Measurements from ENCODE around the gene CEACAM21.

CEACAM21 gene

DNA sequence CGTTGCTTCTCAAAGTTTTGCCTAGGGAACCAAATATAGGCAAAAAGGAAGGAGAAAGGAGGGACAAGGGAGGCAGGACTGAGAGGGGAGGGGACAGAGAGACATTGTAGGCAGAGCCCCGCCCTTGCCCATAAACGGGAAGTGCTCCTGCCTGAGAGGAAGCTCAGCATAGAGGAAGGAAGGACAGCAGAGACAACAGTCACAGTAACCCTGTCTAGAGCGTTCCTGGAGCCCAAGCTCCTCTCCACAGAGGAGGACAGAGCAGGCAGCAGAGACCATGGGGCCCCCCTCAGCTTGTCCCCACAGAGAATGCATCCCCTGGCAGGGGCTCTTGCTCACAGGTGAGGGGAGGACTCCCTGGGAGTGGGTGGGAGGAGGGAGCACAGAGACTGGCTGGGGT lies at the start of gene CEACAM21:
TSS of gene CEACAM21 (plus strand) at position 169 of the 400 bp plus-strand sequence. CDS start at position 278, 109 bp downstream.
- DNase-seq, result peak; percentile 70

DNA sequence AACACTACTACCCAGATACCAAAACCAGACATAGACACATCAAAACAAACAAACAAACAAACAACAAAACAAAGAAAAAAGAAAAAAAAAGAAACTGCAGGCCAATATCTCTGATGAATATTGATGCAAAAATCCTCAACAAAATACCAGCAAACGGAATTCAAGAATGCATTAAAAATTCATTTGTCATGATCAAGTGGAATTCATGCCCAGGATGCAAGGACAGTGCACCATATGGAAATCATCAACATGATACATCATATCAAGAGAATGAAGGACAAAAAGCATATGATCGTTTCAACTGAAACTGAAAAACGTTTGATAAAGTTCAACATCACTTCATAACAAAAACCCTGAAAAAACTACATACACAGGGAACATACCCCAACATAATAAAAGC lies 48.9 kb upstream of the CEACAM21 start:
- no peak for DNase-seq

DNA sequence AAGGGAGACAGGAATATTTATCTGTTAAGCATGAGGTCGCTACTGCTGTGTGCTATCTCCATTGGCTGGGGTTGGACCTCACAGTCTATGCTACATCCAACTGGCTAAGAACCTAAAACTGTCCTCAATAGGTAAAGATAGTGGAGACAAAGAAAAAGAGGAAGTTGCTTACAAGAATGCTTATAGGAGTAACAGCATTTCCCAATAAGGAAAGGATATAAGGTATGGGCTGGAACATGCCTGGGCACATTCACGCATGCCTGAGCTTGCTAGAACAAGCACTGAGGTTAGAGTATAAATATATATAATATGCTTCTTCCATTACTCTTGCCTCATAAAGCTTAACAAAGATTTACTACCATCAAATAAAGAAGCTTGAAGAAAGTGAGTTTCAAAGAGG lies 47.9 kb upstream of the CEACAM21 start:
- no peak for DNase-seq

DNA sequence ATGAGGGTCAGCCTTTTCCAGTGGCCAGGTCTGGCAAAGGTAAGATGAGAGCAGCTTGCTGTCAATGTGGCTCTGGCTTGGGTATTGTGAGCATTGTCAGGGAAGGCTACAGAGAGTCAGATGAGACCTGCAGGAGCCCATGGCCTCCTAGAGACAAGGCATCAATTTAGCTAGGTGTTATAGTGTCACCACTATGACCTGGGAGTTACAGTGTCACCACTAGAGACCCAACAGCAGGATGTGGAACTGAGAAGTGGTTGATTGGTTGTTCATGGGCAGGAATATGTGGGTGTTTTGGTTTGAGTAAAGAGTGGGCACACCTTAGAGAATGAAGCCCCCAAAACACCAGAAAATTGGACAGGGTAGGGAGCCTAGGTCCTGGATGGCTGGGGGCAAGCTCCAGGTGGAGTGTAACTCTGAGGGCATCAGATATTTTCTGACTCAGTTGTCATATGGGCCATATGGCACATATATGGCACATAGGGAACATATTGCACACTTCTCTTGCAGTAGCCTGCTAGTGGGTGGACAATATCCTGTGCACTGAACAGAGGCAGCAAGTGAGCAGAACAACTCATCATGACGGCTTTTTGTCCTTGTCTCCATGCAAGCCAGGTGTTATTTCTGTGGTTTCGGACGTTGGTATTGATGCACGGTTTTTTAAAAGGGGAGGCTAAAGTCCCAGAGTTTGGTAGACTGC lies 46.3 kb upstream of the CEACAM21 start:
- DNase-seq, result no peak

DNA sequence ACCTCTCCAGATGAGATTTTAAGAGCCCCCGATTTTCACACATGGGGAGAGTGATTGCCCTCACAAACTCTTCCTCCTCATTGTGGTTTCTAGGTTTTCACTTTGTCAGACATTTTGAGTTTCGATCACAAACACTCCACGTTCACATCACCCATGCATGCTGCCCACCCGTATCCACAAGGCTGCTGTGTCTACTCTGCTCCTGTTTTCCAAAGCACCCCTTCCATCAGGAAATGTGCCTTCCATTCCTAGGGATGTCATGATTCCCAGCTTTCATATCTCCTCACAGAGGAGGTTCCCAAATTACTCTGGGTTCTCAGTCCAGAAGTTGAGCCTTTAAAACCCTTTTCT lies 45.8 kb upstream of the CEACAM21 start:
- no peak for DNase-seq

DNA sequence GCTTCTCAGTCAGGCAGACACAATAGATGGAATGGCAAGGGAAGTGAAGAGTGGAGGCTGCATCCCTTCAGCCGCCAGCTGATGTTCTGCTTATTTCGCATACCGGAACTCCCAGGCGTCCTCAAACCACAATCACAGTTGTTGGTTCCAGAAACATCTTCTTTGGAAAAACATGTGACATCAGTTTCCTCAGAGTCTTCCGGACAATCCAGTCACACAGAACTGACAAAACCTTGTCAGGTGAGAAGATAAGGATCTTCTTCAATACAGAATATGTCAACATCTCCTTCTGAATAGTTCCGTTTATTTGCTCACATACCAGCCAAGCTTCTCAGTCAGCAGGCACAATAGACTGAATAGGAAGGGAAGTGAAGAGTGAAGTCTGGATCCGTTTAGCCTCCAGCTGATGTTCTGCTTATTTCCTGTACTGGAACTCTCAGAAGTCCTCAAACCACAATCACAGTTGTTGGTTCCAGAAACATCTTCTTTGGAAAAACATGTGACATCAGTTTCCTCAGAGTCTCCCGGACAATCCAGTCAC lies 45.1 kb upstream of the CEACAM21 start:
- no peak for DNase-seq

DNA sequence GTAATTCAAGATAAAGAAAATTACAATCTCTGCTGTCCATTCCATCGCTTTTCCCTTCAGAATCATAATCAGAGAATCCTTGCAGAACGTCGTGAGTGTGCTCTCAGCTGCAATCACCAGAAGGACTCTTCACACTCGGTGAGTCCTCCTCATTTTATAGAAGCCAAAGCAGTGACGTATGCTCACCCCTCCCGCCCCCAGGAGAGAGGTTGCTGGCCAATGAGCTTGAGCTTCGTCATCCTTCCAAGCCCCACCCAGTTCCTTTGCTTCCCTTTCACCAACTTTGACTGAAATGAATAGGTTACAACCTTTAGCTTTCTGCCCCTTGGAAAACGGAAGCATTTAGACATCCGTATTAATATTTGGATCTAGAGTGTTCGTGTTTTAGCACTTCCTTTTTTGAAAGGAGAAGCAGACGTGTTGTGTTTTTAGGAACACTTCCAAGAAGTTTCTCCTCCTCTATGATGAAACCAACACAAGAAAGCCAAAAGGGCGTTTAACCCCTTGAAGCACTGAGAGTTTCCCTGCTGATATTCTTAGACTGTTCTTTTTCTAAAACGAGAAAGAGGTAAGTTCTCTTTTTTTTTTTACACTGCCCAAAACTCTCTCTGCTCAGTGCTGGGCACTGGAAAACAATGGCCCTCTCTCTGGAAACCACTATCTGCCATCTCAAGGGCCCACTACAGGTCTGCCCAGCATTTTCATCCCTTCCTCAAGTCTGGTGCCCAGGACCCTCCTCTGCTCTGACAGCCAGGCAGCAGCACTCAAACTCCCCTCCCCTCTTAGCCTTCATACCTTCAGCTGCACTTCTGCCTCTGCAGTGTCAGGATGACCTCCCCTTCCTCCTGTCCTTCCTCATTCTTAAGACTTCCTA lies 44.3 kb upstream of the CEACAM21 start:
- peak; percentile 92 for DNase-seq

DNA sequence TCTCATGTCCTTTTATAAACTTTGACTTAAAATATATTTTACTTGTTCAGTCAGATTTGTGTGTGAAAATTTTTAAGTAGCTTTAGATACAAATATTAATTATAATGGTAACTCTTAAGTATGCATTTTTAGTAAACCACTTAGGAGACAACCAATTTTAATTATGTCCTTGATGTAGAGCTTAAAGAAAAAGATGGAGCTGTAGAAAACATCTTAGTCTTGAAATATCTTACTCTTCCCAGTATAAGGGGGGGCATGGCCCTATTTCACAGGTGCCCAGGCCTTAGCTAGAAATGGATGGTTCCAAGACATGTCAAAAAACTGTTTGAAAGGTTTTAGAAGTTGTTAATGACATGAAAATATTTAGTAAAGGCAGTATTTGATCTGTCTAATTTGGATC lies 43.4 kb upstream of the CEACAM21 start:
- no peak for DNase-seq

DNA sequence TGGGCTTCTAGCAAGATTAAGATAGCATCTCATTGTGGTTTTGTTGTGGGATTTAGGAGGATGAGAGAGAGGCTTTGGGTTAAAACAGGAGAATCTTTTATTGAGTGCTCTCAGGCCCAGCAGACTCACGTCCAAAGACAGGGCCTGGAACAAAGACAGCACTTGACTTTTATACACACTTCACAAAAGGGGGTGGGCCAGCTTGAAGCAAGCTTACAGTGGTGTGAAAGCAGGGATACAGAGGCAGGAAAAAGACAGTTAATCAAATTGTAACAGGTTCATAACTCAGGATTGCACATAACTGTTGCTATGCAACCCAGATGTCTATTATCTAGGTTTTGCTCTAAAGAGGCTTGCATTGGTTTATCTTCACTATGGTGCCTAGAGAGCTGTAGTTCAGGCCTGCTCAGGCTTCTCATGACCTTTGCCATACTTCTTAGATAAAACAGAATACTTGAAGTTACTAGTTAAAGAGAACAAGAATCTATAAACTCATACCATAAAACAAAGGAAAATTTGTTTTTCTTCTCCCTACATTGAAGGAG lies 42.2 kb upstream of the CEACAM21 start:
- no peak for DNase-seq

DNA sequence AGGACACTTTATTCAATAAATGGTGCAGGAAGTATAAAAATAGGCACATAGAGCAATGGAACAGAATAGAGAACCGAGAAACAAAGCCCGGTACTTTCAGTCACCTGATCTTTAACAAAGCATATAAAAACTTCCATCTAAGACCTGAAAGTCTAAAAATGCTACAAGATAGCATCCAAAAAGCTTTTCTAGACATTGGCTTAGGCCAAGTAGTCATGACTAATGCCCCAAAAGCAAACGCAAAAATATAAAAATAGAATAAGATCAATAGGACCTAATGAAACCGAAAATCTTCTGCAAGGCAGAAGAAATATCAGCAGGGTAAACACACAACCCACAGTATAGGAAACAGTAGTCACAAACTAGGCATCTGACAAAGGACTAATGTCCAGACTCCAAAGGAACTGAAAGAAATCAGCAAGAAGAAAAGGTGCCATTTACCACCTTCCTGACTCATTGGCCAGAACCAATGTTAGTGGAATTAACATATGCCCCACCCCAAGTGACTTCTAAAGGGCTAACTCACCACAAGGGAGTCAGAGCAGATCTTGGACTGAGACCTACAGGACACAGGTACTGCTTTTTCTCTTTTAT lies 40.8 kb upstream of the CEACAM21 start:
- DNase-seq, result peak; percentile 61

DNA sequence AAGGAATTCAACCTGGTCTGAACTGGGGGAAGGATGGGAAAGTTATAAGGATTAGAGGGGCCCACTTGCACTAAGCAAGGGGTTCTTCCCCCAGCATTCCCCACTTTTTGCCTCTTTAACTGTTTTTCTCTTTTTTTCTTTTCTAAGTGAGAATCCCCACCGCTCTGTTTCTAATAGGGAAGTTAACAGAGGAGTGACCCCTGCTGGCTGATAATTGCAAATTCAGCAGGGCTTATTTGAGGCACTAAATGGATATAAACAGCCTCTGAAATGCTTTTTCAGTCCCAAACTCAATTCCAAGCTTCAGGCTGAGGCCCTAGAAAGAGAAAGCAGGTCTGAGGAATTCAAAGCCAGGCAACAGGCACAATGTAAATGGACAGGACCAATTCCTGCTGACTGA lies 38.2 kb upstream of the CEACAM21 start:
- no peak for DNase-seq

DNA sequence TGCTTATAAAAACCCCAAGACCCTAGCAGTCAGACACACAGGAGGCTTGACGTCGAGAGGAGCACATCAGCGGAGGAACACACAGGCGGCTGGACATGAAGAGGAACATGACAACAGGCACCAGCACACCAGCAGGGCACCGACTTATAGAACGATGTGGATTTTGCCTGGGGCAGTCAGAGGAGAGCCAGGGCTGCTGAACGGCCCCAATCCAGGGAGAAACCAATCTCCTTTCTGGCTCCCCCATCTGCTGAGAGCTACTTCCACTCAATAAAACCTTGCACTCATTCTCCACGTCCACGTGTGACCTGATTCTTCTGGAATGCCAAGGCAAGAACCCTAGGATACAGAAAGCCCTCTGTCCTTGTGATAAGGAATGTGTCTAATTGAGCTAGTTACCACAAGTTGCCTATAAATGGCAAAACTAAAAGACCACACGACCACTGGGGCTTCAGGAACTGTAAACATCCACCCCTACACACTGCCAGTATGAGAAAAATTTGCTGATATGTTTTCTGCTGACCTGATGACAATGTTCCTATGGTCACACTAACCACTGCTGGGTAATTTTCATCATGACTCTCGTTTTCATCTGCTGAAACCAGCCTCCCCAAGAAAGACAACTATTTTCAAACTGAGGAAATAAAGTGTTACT lies 35.8 kb upstream of the CEACAM21 start:
- no peak for DNase-seq

DNA sequence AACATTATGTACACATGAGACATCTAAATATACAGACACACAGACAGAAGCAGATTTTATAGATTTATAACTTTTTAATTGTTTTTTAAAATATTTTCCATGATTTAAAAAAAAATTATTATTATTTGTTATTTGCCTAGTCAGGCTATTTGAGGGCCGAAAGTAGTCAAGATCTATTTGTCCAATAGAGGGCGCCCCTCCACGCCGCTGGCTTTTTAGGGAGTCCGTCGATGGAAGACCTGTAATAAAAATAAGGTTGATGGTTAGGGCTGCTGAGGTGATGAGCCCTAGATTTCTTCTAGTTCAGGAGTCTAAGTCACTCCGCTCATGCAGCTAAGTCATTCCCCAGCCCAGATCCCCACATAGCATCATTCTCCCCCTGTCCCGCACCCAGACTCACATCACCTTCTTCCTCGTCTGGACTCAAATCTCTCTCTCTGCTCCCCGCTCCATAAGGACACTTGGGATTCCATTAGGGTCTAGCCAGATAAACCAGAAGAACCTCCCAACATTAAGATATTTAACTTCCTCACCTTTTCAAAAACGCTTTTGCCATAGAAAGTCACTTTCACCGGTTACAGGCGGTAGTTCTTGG lies 33.9 kb upstream of the CEACAM21 start:
- DNase-seq, result peak; percentile 84

DNA sequence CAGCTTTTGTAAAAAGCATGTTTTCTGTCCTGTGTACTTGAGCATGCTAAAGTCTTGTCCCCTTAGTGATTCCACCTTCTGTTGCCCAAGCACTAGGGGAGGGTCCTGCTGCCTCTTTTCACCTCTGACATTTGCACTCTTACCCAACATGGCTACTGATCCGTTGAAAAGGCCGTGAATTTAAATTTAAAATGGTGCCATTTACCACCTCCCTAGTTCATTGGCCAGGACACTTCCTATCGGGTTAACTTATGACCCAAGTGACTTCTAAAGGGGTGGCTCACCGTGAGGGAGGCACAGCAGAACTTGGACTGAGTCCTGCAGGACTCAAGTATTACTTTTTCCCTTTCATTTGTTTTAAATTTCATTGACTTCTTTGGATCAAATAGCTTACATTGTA lies 33.3 kb upstream of the CEACAM21 start:
- DNase-seq, result no peak

DNA sequence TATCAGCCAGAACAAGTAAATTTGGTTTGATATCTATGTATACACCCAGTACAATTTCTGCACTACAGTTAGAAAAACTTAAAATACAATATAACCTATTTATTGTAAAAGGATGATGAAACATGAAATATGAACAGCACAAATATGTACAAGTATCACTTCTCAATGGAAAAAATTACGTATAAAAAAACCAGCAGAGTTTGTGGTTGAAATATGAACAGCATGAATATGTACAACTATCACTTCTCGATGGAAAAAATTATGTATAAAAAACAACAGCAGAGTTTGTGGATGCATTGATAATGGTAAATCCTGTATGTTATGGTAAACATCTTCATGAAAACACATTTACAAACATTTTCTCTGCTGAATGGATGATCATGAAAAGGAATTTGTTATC lies 32.4 kb upstream of the CEACAM21 start:
- no peak for DNase-seq

DNA sequence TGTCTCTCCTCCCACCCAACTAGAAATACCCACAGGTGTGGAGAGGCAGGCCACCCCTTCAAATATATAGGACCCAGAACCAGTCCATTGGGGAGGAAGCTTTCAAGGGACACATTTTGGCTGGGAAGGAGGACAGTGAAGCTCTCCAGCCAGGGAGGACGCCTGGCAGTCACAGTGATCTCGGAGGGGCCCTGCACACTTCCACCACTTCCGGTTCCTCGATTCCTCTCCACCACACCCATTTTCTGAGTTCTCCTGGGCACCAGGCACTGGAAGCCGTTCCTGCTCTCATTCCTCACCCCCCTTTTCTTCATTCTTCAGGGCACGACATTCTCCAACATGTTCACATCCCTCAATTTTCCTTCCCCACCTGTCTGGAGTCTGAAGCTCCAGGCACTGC lies 30.4 kb upstream of the CEACAM21 start:
- no peak for DNase-seq

DNA sequence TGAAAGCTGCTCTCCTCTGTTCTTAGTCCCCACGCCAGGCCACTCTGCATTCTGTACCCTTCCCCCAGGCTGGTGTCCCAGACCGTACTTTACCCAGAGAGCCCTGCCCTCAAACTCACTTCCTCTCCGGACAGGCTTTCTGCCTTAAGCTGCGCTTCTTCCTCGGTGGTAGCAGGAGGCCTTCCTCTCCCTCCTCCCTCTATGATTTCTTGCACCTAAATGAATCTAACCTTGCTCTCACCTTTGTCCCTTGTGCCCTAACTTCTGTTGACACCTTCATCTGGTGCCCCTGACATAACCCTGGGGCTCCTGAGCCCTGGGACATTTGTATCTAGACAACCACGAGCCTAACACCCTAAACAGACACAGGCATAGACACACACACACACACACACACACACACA lies 29.6 kb upstream of the CEACAM21 start:
- DNase-seq, result peak; percentile 69

DNA sequence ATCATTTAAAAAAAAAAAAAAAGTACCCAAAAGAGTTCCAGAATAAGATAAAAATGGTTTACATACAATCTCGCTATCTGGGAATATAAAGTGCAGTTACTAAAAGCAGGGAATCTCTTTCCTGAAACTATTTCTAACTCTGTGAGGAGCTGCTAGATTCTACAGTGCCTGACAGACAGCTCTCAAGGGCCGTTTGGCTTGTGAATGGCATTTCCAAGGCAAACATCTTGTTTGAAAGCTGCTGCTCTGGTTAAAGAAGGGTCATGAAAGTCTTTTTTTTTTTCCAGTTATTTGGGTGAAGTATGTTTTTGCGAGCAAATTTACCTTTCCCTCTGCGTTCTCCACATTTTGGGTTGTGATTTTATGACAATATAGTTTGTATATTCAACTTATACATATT lies 29.0 kb upstream of the CEACAM21 start:
- no peak for DNase-seq

DNA sequence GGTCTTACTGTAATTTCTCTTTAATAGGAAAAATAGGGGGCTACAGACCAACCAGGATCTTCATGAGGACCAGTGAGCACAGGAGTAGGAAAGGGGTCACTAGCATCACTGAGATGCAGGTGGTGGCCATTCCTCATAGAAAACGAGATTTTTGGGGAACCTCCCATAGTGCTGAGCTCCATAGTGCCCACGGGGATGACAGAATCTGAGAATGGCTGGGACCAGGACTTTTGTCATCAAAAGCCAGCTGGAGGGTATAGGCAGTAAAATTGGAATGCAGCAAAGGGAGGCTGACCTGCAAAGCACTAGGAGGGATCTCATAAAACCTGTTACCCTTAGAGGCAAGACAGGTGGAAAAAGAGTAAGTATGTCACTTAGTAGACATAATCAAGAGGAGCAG lies 28.4 kb upstream of the CEACAM21 start:
- no peak for DNase-seq

DNA sequence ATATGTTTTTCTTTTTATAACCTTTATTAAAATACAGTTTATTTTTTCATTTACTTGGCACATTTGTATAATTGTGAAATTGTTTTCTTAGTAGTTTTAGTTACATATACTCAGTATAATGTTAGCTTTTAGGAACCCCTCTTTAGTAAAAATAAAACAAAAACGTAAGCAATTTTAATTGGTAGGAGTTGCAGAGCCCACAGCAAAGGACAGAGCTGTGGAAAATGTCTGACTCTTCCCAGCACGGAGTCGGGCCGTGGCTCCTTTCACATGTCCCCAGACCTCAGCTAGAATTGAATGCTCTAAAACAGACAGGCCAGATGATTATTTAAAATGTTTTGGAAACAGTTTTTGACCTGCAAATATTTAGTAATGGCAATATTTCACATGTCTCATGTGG lies 27.9 kb upstream of the CEACAM21 start:
- no peak for DNase-seq

DNA sequence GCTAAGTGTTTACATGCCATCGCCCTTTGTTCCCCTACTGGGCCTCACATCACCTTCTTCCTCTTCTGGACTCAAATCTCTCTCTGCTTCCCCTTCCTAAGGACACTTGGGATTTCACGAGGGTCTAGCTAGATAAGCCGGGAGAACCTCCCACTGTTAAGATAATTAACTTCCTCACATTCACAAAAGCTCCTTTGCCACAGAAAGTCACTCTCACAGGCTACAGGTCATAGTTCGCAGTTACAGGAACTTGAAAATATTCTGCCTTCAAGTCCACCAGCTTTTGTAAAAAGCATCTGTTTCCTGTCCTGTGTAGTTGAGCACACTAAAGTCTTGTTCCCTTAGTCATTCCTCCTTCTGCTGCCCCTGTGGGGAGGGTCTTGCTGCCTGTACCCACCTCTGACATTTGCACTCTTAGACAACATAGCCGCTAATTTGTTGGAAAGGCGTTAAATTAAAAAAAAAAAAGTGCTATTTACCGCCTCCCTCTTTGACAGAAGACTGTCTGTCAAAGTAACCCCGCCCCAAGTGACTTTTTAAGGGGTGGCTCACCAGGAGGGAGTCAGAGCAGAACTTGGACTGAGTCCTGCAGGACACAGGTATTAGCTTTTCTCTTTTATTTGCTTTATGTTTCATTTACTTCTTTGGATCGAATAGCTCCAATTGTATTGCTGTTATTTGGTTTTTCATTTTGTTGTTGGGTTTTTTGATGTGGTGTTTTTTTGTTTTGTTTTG lies 26.8 kb upstream of the CEACAM21 start:
- DNase-seq, result peak; percentile 88

DNA sequence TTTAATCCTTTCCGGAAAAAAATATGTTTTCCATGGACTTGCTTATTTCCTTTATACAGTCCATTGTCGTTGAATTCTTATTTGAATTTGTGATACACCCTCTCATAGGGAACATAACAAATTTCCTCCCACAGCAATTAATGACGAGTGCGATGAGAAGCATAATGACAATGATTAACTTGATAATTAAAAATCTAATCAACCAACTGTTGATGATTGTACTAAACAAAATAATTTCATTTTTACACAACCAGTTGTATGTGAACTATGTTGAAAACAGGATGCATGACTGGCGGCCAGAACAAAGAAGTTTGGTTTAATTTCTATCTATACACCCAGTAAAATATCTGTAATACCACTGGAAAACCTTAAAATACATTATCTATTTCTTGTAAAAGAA lies 26.1 kb upstream of the CEACAM21 start:
- no peak for DNase-seq

Measured in activated CD4-positive, alpha-beta T cell treated with anti-CD3 and anti-CD28 coated beads, Interleukin-2, amount 50 U/mL, for 16 hours (primary cell).